NT2/D1 (cell line): ENCODE measurements around the gene MYRFL.

ENCODE experiments used
- SUZ12 ChIP-seq: IDR thresholded peaks from 2 replicates; pipeline ENCODE4 v1.6.1; 2011; ENCODE audit not compliant: insufficient read length, insufficient read depth; ENCODE audit errors: extremely low read depth
- YY1 ChIP-seq: IDR thresholded peaks from 2 replicates; pipeline ENCODE4 v1.6.1; 2011; ENCODE audit not compliant: insufficient read length, insufficient read depth
- ZNF274 ChIP-seq: IDR thresholded peaks from 2 replicates; pipeline ENCODE4 v1.6.1; 2011; ENCODE audit warnings: mild to moderate bottlenecking, low read depth, low read length

- TF ChIP-seq YY1 = no peak
- no peak for TF ChIP-seq ZNF274
- TF ChIP-seq SUZ12 = no peak
These were observed 78.5 kb downstream of the MYRFL start for GRCh38 chr12:69903548-69903947.
